ENCODE results near the gene TMPRSS11A. TPM values are rescaled to one million over a fixed set of nuclear protein-coding genes. Genes with fewer than 3 reads are reported as not detected.

The TMPRSS11A gene
- polyA plus RNA-seq, 4 donors: 0.04 to 0.05 TPM; not detected in 2

DNA sequence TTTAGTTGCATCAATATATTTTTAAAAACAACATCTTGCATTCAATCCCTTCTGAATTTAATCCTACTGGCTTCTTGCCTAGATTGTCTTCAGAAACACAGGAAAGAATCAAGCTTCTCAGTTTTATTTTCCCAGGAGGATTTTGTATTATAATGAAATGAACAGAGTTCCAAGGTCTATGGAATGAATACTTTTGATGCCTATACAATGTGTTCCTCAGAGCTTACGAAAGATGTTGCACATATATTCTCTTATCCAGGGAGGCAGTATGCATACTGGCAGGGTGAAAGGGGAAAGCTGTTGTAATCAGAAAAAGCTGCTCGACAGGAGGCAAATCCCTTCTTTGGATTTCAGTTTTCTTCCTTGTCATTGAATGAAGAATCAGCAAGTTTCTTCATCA, 88.3 kb downstream of the TMPRSS11A start:
- DNase-seq (ENCODE audit: low read depth in 4 of 4, low spot score in 2 of 4): no peak

DNA sequence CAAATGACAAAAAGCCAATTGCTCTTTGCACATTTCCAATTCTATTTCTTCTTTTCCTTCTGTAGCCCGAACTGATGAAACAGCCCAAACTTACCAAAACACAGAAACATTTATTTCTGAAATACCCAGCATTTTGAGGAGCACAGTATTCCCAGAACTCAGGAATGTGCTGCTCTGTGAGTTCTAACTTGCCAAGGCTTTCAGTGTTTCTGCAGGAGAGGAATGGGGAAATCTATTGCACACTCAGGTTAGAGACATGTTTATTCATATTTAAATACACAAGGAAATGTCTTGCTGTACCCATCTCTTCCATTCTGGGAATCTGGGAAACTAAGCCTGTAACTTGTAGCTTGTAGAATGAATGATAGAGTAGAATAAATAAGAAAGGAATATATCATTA, 90.2 kb downstream of the TMPRSS11A start:
- no peak for DNase-seq (ENCODE audit: low read depth in 4 of 4, low spot score in 2 of 4)

GRCh38 chr4:67871867-67872266, 91.4 kb downstream of the TMPRSS11A start:
- no peak for DNase-seq (ENCODE audit: low read depth in 4 of 4, low spot score in 2 of 4)

DNA sequence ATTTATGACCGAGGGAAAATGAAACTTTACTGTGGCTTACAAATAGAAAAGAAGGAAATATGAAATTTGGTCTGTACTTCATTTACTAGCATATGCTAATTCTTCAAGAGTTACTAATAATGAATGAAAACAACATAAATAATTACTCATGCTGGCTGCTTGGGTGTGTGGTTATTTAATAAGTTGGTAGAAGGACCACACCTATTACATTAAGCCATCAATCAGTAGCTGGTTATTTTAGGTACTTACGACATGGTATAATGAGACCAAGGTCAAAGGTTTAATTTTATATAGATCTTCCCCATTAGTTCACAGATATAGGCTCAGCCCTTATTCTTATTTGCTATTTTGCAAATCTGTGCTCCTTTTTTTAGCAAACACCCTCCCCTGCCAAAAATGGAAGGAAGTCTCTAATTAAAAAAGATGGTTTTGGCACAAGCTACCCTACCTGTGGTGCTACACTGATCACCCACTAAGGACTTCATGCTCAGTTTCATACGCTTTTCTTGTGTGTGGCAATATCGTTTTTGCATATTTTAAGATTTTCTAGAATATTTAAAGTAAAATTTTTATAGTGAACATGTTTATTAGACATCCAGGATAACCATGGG, 93.6 kb downstream of the TMPRSS11A start:
- DNase-seq (ENCODE audit: low read depth in 4 of 4, low spot score in 2 of 4): no peak

GRCh38 chr4:67861513-67861912, 101.8 kb downstream of the TMPRSS11A start:
- no peak for DNase-seq (ENCODE audit: low read depth in 4 of 4, low spot score in 2 of 4)

Other genes starting within 250 kb of the TMPRSS11A start
- gene GNRHR, start 209.1 kb downstream of the TMPRSS11A start, polyA plus RNA-seq (ENCODE audit: insufficient read length in 4 of 4): 1 to 10 TPM in 1 of 4 donors, under 1 TPM in 3; 0.32 to 1.1 (median 0.63) TPM
- under 1 TPM in 2 of 4 donors, not detected in 2; 0.27 to 0.29 TPM for gene TMPRSS11D, start 79.5 kb downstream of the TMPRSS11A start, polyA plus RNA-seq (ENCODE audit: insufficient read length in 4 of 4)
- gene TMPRSS11F, start 166.4 kb upstream of the TMPRSS11A start, polyA plus RNA-seq (ENCODE audit: insufficient read length in 4 of 4): not detected

All from left renal cortex interstitium (tissue), 4 donors.